Ovary (tissue), 3 donors: ENCODE results near the gene MIGA1.

ENCODE experiments used
- EP300 ChIP-seq: sonication (generic); formaldehyde crosslinking; IDR thresholded peaks from one replicate; pipeline ENCODE4 v1.6.1; 2017; ENCODE audit warnings: antibody characterized with exemption
- POLR2A ChIP-seq: fragments of 450-650 bp; IDR thresholded peaks from one replicate; pipeline ENCODE4 v1.6.1; 2017; ENCODE audit warnings: antibody characterized with exemption, mild to moderate bottlenecking, moderate library complexity
- TF ChIP-seq, protein P1 (sequence below), 3 donors: fragments of 450-650 bp in 2 of 3; fragments of 200-600 bp in 1 of 3; IDR thresholded peaks; one replicate each; pipeline versions ENCODE4 v1.5.1 to v1.8.0; 2016 to 2022; ENCODE audit warnings: antibody characterized with exemption in 3 of 3, mild to moderate bottlenecking in 1 of 3
- donor health status: DM: no; HTN: no; CAD: no.

DNA sequence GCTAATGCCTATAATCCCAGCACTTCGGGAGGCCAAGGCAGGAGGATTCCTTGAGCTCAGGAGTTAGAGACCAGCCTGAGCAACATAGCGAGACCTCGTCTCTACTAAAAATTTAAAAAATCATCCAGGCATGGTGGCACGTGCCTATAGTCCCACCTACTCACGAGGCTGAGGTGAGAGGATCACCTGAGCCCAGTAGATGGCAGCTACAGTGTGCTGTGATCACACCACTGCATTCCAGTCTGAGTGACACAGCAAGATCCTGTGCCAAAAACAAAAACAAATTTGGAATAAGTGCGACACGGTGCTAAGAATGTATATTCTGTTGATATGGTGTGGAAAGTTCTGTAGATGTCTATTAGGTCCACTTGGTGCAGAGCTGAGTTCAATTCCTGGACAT, 34.9 kb upstream of the MIGA1 start:
- no peak for TF ChIP-seq POLR2A
- no peak for TF ChIP-seq EP300
- TF ChIP-seq, protein P1, sequence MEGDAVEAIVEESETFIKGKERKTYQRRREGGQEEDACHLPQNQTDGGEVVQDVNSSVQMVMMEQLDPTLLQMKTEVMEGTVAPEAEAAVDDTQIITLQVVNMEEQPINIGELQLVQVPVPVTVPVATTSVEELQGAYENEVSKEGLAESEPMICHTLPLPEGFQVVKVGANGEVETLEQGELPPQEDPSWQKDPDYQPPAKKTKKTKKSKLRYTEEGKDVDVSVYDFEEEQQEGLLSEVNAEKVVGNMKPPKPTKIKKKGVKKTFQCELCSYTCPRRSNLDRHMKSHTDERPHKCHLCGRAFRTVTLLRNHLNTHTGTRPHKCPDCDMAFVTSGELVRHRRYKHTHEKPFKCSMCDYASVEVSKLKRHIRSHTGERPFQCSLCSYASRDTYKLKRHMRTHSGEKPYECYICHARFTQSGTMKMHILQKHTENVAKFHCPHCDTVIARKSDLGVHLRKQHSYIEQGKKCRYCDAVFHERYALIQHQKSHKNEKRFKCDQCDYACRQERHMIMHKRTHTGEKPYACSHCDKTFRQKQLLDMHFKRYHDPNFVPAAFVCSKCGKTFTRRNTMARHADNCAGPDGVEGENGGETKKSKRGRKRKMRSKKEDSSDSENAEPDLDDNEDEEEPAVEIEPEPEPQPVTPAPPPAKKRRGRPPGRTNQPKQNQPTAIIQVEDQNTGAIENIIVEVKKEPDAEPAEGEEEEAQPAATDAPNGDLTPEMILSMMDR (IDR thresholded peaks at IDR 0.05) = no peak
